Endothelial cell of umbilical vein (primary cell): ENCODE measurements around the gene GRIK3. TPM values are rescaled to one million over a fixed set of nuclear protein-coding genes. Genes with fewer than 3 reads are reported as not detected.
A peak's percentile ranks its signal among the peaks of the same experiment; 100 is the strongest.

Source experiments
- BruUV-seq: library from RNA; stranded (reverse); fragments of 400-500 nt; replicated peaks from 2 replicates; lab custom pipeline; 2021; lab: Mats Ljungman, UMichigan
- CTCF ChIA-PET: fragments of 300-600, 350-600 bp; sonication (Branson Sonifier 250); formaldehyde crosslinking; loops from one replicate; lab custom pipeline; 2021; ENCODE audit warnings: antibody characterized with exemption, inconsistent platforms; lab: Charles Lee
- POLR2A ChIA-PET: fragments of 300-600, 350-600 bp; sonication (Branson Sonifier 250); formaldehyde crosslinking; loops from one replicate; lab custom pipeline; 2021; ENCODE audit warnings: antibody characterized with exemption, inconsistent platforms; lab: Charles Lee
- DNase-seq: peaks from one replicate; pipeline ENCODE4 v3.0.0-alpha.2; 2011; ENCODE audit warnings: low read depth, low spot score
- FAIRE-seq: peaks from 2 replicates; lab custom pipeline; 2011; peaks lifted over from hg19 to GRCh38; lab: Jason Lieb, UNC
- H2AFZ ChIP-seq: 2 replicates; pipeline ENCODE4 v1.6.0; 2012; ENCODE audit warnings: low read depth, low read length, control low read depth, inconsistent platforms
- H3K27ac ChIP-seq: 2 replicates; pipeline ENCODE4 v1.5.1; 2011; ENCODE audit warnings: low read depth, mild to moderate bottlenecking, control low read depth, low read length, moderate library complexity; ENCODE audit not compliant: insufficient read depth
- H3K27me3 ChIP-seq, 2 experiments: 2 replicates each; pipeline versions ENCODE4 v1.6.0 to v1.6.1; 2011; ENCODE audit warnings: low read length in 2 of 2, mixed read lengths in 1 of 2; ENCODE audit not compliant: control insufficient read depth in 2 of 2, insufficient read depth in 2 of 2
- H3K36me3 ChIP-seq, 2 experiments: 2 replicates in 1 of 2; 3 replicates in 1 of 2; pipeline ENCODE4 v1.5.1; 2011; ENCODE audit warnings: low read length in 2 of 2, mild to moderate bottlenecking in 1 of 2, moderate library complexity in 1 of 2; ENCODE audit not compliant: control insufficient read depth in 2 of 2, insufficient read depth in 2 of 2; ENCODE audit errors: extremely low read depth in 1 of 2
- H3K4me1 ChIP-seq: 3 replicates; pipeline ENCODE4 v1.5.1; 2011; ENCODE audit warnings: mild to moderate bottlenecking, low read length; ENCODE audit not compliant: control insufficient read depth, insufficient read depth; ENCODE audit errors: extremely low read depth
- H3K4me2 ChIP-seq: 2 replicates; pipeline ENCODE4 v1.6.1; 2011; ENCODE audit warnings: low read length, control low read depth, mixed read lengths; ENCODE audit not compliant: insufficient read depth
- H3K4me3 ChIP-seq, 3 experiments: fragments of 200-600 bp in 1 of 3; sonication (generic), shearing (Covaris generic) in 1 of 3; replicated peaks in 1 of 3; 2 replicates each; pipeline ENCODE4 v1.5.1; 2011 to 2016; ENCODE audit warnings: control low read depth in 3 of 3, low read length in 3 of 3, mild to moderate bottlenecking in 2 of 3, inconsistent platforms in 1 of 3, low read depth in 1 of 3, moderate library complexity in 1 of 3; ENCODE audit not compliant: insufficient read depth in 1 of 3
- H3K79me2 ChIP-seq: 2 replicates; pipeline ENCODE4 v1.6.0; 2012; ENCODE audit warnings: low read length, inconsistent platforms; ENCODE audit not compliant: control insufficient read depth, insufficient read depth
- H3K9ac ChIP-seq: replicated peaks from 2 replicates; pipeline ENCODE3; 2011; ENCODE audit warnings: low read length, control low read depth; ENCODE audit not compliant: insufficient read depth; ENCODE audit errors: extremely low read depth
- H3K9me1 ChIP-seq: replicated peaks from 3 replicates; pipeline ENCODE4 v1.6.0; 2011; ENCODE audit warnings: mild to moderate bottlenecking, low read length; ENCODE audit not compliant: control insufficient read depth, insufficient read depth; ENCODE audit errors: extremely low read depth
- H3K9me3 ChIP-seq: replicated peaks from 2 replicates; pipeline ENCODE4 v1.5.1; 2012; ENCODE audit warnings: low read length, inconsistent platforms; ENCODE audit not compliant: control insufficient read depth, insufficient read depth
- H4K20me1 ChIP-seq: replicated peaks from 2 replicates; pipeline ENCODE3; 2011; ENCODE audit warnings: mild to moderate bottlenecking, low read length; ENCODE audit not compliant: control insufficient read depth, insufficient read depth; ENCODE audit errors: extremely low read depth
- CTCF ChIP-seq, 2 donors: IDR thresholded peaks; 1 replicate in 1 of 2; 2 replicates in 1 of 2; pipeline ENCODE4 v1.5.1; 2011; ENCODE audit warnings: low read length in 2 of 2, mild to moderate bottlenecking in 2 of 2, moderate library complexity in 2 of 2, control low read depth in 1 of 2, inconsistent platforms in 1 of 2, low read depth in 1 of 2; ENCODE audit not compliant: insufficient read depth in 1 of 2; ENCODE audit errors: extremely low read depth in 1 of 2
- EZH2 ChIP-seq: IDR thresholded peaks from 2 replicates; pipeline ENCODE4 v1.6.1; 2012; ENCODE audit warnings: borderline replicate concordance, low read depth, mild to moderate bottlenecking, moderate library complexity, low read length, inconsistent platforms; ENCODE audit not compliant: severe bottlenecking
- FOS ChIP-seq: IDR thresholded peaks from 2 replicates; pipeline ENCODE4 v1.6.1; 2011; ENCODE audit warnings: mild to moderate bottlenecking, low read length, moderate library complexity, borderline replicate concordance; ENCODE audit not compliant: insufficient read depth
- GATA2 ChIP-seq: IDR thresholded peaks from 2 replicates; pipeline ENCODE4 v1.7.0; 2011; ENCODE audit warnings: low read depth, mild to moderate bottlenecking, moderate library complexity, mixed read lengths, low read length; ENCODE audit not compliant: insufficient read length, insufficient read depth
- MAX ChIP-seq: IDR thresholded peaks from 2 replicates; pipeline ENCODE4 v1.6.1; 2011; ENCODE audit not compliant: insufficient read depth, insufficient read length
- MYC ChIP-seq: IDR thresholded peaks from one replicate; pipeline ENCODE4 v1.6.1; 2011; ENCODE audit warnings: mild to moderate bottlenecking, low read depth, low read length
- POLR2A ChIP-seq: IDR thresholded peaks from 2 replicates; pipeline ENCODE4 v1.6.1; 2012; ENCODE audit warnings: low read depth, mild to moderate bottlenecking, control low read depth, low read length
- dilution Hi-C: fragments of 300-500 bp; cut with MboI; formaldehyde crosslinking; loops from one replicate; pipeline ENCODE4 v1.15.0; 2019; ENCODE audit warnings: low sequenced_read_pairs; ENCODE audit not compliant: extremely low pct_ligation_motif_present
- intact Hi-C: fragments of 100-400 bp; cut with micrococcal nuclease; formaldehyde crosslinking; loops from one replicate; pipeline ENCODE4 v1.10.0; 2022
- polyA plus RNA-seq, 4 experiments: library from polyadenylated mRNA; depleted of rRNA in 3 of 4; stranded (reverse) in 3 of 4; unstranded in 1 of 4; fragments of >200 nt; gene quantifications; 2 replicates each; pipeline versions ENCODE4 v1.2.1 to v1.2.3, GENCODE V29; 2011 to 2012; ENCODE audit warnings: missing spikeins in 1 of 4
- total RNA-seq: library from RNA; stranded (reverse); gene quantifications from 2 replicates; pipeline ENCODE4 v1.2.3, GENCODE V29; 2021

Gene GRIK3
- total and polyA plus RNA-seq, 2 donors (not counting 3 experiments of a cell fraction or from before 2014, with no cell fraction given): not detected

GRCh38 chr1:36752891-36753361 is 281.4 kb downstream of the GRIK3 start:
- H4K20me1 ChIP-seq: no peaks in the 10 kb centered on the region
- no peak overlapping the region for H3K9ac ChIP-seq
- FAIRE-seq (peak; percentile 74), DNase-seq (peak; percentile 7)
- dilution Hi-C loops (no loop called here), intact Hi-C loops (no loop called here)
- no peaks in the 10 kb centered on the region for H3K9me1 ChIP-seq
- CTCF ChIA-PET: interaction anchor here (1.3 kb wide), 1 partner anchor 570 kb away, joined by 3 read pairs; no protein-coding TSS in a partner anchor
- H3K4me2 ChIP-seq: peak overlapping the region; percentile 27
- H3K9me3 ChIP-seq: no peaks in the 10 kb centered on the region
- peak overlapping the region; percentile 7 for H2AFZ ChIP-seq
- no peaks in the 10 kb centered on the region for H3K79me2 ChIP-seq
- H3K4me3 ChIP-seq: no peak overlapping the region
- peaks cover 17% of the 10 kb centered on the region for H3K4me1 ChIP-seq
- TF ChIP-seq CTCF (IDR thresholded peaks at IDR 0.05; ENCODE audit: extremely low read depth in 1 of 2, insufficient read depth in 1 of 2, low read depth in 1 of 2, low read length in 2 of 2) (no peak), FOS (peak; percentile 66), POLR2A (no peak), MYC (no peak), GATA2 (peak; percentile 6), MAX (no peak), EZH2 (no peak)
- no TSS peak for BruUV-seq
- H3K27me3 ChIP-seq: no peaks in the 10 kb centered on the region
- no peaks in the 10 kb centered on the region for H3K36me3 ChIP-seq
- no peak overlapping the region for H3K27ac ChIP-seq
- POLR2A ChIA-PET: no interaction called here
